Measurements from ENCODE around the gene PHF20. TPM values are rescaled to one million over a fixed set of nuclear protein-coding genes. Genes with fewer than 3 reads are reported as not detected.

Gene PHF20
- total and polyA plus RNA-seq, 2 of the 13 experiments (the other 11 are each of a cell fraction or from before 2014, with no cell fraction given): 22.8 to 34.1 TPM

GRCh38 chr20:35952480-35953386 lies 180.9 kb downstream of the PHF20 start (continued):
- no peak for TF ChIP-seq FOXP4 (CRISPR knock-in tag; IDR thresholded peaks at IDR 0.05)
- peak; percentile 9; the same call in 1 of the 2 replicates for TF ChIP-seq MED1 (CRISPR knock-in tag; IDR thresholded peaks at IDR 0.05)
- TF ChIP-seq ZNF432 (CRISPR knock-in tag; IDR thresholded peaks at IDR 0.05; ENCODE audit: borderline replicate concordance): 0 out of 2 replicates have a peak, but pooled peaks have one; percentile 15
- no peak for TF ChIP-seq ZNF761 (CRISPR knock-in tag; conservative IDR thresholded peaks at IDR 0.05)
- TF ChIP-seq KAT2B (IDR thresholded peaks at IDR 0.05; ENCODE audit: borderline replicate concordance, low read depth, low read length): no peak
- peak; percentile 35; the same call in 1 of the 2 replicates for TF ChIP-seq ZNF260 (CRISPR knock-in tag; IDR thresholded peaks at IDR 0.05; ENCODE audit: borderline replicate concordance, low read depth)
- no peak for TF ChIP-seq ATF7 (IDR thresholded peaks at IDR 0.05)
- no peak for TF ChIP-seq ATF7 (CRISPR knock-in tag; IDR thresholded peaks at IDR 0.05)
- TF ChIP-seq ZNF468 (CRISPR knock-in tag; IDR thresholded peaks at IDR 0.05): 0 out of 2 replicates have a peak, but pooled peaks have one; percentile 23
- TF ChIP-seq ZNF570 (CRISPR knock-in tag; IDR thresholded peaks at IDR 0.05; ENCODE audit: borderline replicate concordance): 0 out of 2 replicates have a peak, but pooled peaks have one; percentile 3
- TF ChIP-seq ZNF740 (CRISPR knock-in tag; IDR thresholded peaks at IDR 0.05): no peak
- TF ChIP-seq FOXO4 (CRISPR knock-in tag; conservative IDR thresholded peaks at IDR 0.05): no peak
- no peak for TF ChIP-seq PHF8 (CRISPR knock-in tag; IDR thresholded peaks at IDR 0.05)
- no peak for TF ChIP-seq ZNF629 (CRISPR knock-in tag; conservative IDR thresholded peaks at IDR 0.05)
- no peak for TF ChIP-seq ZNF101 (CRISPR knock-in tag; IDR thresholded peaks at IDR 0.05; ENCODE audit: borderline replicate concordance, low read depth)
- peak in 1 of 2 experiments; percentile 12; a peak in 2 of 4 replicates for TF ChIP-seq POLR2A (IDR thresholded peaks at IDR 0.05; ENCODE audit: insufficient read depth in 1 of 2, low read depth in 2 of 2, low read length in 2 of 2)
- TF ChIP-seq E2F1 (CRISPR knock-in tag; IDR thresholded peaks at IDR 0.05): 0 out of 2 replicates have a peak, but pooled peaks have one; percentile 53
- TF ChIP-seq ZNF800 (CRISPR knock-in tag; IDR thresholded peaks at IDR 0.05): 0 out of 2 replicates have a peak, but pooled peaks have one; percentile 37
- TF ChIP-seq PLSCR1 (CRISPR knock-in tag; IDR thresholded peaks at IDR 0.05; ENCODE audit: borderline replicate concordance): 0 out of 2 replicates have a peak, but pooled peaks have one; percentile 8
- 0 out of 2 replicates have a peak, but pooled peaks have one; percentile 35 for TF ChIP-seq BRCA1 (CRISPR knock-in tag; IDR thresholded peaks at IDR 0.05)
- TF ChIP-seq ZBTB38 (CRISPR knock-in tag; IDR thresholded peaks at IDR 0.05): no peak
